HG03045 (cell line): Measurements from ENCODE around the gene ZDHHC9.
"Not testable (repeated sequence)": the region's sequence is repeated elsewhere in the genome, so short reads cannot be mapped to it uniquely, and the experiment has no call there.

Source experiments
- ATAC-seq: cut with Tn5 transposase; IDR thresholded peaks from one replicate; pipeline ENCODE4 v1.9.1; 2021; ENCODE audit warnings: mild to moderate bottlenecking, moderate library complexity; ENCODE audit not compliant: unreplicated experiment

The ZDHHC9 gene

DNA sequence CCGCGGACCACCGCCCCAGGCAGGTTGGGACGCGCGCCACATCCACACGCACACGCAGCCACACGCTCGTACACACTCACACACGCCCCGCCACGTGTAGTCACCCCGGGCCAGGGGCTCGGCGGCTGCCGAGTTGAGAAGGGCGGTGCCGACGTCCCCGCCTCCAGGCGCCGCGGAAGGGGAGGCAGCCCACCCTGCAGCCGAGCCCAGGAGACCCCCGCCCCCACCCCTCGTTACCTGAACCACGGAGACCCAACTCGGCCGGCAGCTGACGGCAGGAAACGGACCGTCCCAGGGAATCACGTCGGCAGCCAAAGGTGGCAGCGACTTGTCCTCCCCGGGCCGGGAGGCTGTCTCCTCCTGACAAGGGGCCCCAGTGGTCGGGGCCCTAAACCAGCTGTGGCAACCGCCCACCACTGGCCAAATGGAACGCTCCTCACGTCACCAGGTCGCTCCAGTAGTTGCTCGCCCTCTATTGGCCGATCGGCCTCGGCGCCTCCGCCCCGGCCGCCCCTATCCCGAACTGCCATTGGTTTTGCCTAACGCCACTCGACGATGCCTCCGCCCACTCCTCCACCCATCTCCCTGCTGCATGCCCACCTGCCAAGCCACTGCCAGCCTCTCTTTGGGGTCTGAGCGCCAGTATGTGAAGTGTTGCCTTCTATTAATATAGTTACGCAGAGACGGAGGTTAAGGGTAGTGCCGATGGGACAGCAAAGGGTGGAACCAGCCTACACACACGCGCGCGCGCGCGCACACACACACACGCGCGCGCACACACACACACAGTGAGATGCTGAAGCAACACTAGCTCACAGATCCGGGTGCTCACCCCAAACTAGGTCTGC is at the start of gene ZDHHC9:
ZDHHC9 (minus strand) TSS at position 428 of the 848 bp plus-strand sequence. CDS start 1,941 bp downstream, outside the sequence.
- peak; percentile 100 for ATAC-seq

DNA sequence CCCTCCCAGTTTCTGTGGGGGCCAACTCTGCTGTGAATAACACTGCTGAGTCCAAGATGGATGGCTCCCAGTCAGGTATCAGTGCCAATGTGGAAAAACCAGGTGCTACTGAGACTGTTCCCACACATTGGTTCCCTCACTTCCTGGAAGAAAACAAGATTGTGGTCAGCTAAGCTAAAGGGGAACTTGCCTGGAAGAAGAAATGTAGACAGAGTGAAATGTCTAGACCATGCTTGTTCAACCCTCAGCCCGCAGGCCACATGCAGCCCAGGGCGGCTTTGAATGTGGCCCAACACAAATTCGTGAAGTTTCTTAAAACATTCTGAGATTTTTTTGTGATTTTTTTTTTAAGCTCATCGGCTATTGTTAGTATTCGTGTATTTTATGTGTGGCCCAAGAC is 33.7 kb upstream of the ZDHHC9 start:
- ATAC-seq = no peak

DNA sequence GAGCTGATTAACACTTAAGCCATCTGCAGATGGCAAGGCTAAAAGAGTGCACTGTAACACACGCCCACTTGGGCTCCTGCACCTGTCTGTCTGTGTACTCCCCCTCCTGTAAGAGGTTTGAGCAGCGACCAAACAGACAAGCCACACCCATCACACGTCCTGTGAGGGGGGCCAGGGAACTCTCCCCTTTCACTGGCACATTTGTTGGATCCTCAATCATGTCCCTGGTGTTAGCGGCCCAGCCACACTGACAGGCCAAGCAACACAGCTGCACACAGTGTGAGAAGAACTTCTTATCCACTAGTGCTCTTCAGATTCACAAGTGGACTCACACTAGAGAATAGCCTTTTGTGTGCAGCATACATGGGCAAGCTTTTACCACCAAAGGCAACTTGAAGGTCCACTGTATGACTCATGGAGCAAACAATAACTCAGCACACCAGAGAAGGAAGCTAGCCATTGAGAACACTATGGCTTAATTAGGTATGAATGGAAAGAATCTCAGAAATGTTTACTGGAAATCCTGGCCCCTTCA is 33.2 kb upstream of the ZDHHC9 start:
- ATAC-seq = no peak

DNA sequence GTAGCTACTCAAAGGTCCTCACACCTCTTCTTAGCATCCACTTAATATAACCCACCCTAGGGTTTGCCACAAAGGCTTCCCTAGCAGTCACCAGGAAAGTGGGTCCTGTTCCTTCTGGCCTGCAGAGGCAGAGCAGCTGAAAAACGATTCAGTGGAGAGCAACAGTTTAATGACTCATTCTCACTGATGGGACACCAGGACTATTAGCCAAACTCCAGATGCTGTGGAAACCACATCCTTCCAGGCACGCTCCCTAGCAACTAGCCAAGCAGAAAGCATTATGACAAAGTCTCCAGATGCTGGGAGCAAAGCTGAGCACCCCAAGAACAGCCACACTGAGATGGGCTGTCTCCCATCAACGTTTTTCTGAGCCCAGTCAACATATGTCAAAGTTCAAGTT is 32.0 kb upstream of the ZDHHC9 start:
- no peak for ATAC-seq

DNA sequence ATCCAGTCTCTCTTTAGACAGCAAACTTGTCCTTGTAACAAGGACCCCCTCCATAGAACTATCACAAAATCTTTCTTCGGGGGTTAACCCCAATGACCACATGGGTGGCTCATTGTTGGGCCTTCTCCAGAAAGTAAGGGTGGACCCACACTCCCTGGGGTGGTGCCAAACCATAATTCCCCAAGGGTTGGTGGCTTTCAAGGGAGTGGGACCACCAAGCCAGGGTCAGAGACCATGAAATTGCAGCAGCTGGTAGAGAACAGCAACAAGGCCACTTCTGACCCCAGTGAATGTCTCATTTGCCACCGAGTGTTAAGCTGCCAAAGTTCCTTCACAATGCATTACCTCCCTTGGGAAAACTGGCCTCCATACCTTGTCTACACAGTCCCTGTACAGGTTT is 28.8 kb upstream of the ZDHHC9 start:
- no peak for ATAC-seq

DNA sequence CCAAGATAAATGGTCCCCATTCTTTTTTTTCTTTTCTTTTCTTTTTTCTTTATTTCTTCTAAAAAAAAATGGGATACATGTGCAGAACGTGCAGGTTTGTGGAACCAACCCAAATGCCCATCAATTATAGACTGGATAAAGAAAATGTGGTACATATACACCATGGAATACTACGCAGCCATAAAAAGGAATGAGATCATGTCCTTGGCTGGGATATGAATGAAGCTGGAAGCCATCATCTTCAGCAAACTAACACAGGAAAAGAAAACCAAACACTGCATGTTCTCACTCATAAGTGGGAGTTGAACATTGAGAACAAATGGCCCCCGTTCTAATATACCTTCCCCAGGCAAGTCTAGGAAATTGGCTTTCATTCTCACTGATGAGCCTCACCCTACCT is 22.6 kb upstream of the ZDHHC9 start:
- not testable (repeated sequence) for ATAC-seq

DNA sequence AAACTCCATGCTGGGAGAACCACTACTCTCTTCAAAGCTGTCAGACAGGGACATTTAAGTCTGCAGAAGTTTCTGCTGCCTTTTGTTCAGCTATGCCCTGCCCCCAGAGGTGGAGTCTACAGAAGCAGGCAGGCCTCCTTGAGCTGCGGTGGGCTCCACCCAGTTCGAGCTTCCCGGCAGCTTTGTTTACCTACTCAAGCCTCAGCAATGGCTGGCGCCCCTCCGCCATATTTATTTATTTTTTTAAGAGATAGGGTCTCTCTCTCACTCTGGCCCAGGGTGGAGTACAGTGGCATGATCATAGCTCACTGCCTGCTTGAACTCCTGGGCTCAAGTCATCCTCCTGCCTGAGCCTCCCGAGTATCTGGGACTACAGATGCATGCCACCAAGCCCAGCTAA is 15.4 kb upstream of the ZDHHC9 start:
- ATAC-seq = not testable (repeated sequence)

DNA sequence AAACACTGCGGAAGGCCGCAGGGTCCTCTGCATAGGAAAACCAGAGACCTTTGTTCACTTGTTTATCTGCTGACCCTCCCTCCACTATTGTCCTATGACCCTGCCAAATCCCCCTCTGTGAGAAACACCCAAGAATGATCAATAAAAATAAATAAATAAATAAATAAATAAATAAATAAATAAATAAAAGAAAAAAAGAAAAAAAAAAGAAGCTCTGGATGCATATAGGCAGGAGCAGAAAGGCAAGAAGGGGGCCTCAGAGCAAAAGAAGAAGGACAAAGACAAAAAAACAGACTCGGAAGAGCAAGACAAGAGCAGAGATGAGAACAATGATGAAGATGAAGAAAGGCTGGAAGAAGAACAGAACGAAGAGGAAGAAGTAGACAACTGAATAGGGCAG is 8.1 kb upstream of the ZDHHC9 start:
- ATAC-seq = not testable (repeated sequence)

DNA sequence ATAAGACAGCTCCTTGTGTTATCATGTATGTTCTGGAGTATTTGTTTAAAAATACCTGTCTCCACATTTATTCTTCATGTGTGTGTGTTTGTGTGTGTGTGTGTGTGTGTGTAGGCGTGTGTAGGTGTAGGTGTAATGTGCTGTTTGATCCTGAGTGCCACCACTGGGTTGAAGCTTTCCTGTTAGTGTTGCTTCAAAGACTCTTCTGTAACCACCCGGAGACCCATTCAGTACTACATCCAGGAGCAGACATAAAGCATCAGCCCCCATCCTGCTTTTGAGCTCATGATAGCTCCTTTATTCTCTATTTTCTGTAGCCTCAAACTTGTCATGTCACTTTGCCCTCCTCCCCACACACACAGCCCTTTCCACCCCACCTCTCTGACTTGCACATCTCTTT is 3.0 kb upstream of the ZDHHC9 start:
- no peak for ATAC-seq

DNA sequence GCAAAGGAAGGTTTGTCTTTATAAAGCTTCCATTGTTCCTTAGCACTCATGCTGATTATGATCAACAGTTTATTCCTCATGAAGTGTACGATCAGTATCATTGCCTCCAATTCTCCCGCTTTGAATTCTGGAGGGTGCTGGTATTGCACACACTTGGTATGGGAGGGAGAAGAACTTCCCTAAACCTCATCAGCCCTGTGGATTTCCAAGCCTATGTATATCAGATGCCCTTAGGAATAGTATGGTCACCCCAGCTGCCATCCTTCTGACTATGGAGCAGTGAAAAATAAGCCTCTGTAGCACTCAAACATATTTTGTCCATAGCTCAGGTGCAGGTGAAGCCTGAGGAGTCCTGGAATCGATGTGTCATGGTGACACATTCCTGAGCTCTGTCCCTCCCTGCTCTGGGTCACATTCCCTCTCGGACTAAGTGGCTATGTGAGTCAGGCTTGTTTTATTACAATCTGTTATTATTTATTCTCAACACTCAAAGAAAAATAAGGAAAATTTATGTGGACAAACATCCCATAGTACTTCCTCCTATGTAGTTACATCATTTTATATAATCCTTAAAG is 2.0 kb upstream of the ZDHHC9 start:
- no peak for ATAC-seq

DNA sequence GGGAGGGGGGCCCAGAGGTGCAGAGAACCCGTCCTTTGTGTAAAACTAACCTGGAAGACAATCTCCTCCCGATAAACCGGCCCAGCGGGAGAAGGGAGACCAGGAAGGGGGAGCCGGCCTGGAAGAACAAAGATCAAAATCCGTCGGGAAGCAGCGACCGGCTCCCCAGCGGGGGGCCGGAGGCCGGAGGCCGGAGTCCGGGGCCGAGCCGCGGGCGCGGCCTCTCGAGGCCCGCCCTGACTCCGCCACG is 552 bp downstream of the ZDHHC9 start:
- ATAC-seq = no peak

DNA sequence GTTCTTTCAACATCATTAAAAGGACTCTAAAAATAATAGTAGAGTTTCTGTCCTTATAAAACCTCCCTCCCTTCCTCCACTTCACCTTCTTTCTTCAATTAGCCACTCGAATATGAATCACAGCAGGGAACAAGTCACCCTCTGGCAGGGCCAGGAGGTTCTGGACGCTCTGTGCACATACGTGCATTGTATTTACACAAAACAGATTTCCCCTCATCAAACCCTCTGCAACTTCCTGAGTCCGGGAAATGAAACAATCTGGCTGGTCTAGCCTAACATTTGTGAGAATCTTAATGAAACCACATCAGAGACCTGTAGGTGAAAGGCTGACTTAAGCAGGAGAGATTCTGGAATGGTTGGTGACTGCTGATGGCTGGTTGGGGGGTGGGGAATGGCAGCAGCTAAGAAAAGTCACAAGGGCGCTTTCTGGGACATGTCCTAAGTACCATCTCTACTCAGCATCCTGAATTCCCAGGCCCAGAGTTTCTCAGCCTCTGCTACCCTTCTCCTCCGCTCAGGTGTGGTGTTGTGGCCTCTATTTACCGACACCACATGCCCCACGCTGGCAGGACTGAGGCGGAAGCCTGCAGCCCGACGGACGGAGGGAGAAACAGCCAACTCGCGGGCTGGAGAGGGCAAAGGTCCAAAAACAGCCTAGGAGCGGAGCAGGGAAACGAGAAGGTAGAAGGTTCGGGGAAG is 1.0 kb downstream of the ZDHHC9 start:
- ATAC-seq = no peak

DNA sequence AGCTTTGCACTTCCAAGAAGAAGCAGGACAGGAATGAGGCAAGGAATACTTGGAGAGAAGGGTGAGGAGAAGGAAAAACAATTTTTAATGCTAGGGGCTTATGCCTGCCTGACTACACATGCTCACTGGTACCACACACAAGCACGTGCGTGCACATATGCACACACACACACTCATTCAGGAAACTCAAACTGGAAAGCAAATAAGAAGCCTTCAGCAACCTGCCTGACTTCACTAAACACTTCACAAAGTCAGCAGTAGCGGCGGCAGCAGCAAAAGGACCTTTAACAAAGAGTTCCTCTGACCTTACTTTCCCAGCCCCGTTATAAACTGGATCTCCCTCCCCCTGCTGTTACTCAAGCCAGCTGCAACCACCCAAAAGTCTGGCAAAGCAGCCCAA is 3.3 kb downstream of the ZDHHC9 start:
- ATAC-seq = no peak

DNA sequence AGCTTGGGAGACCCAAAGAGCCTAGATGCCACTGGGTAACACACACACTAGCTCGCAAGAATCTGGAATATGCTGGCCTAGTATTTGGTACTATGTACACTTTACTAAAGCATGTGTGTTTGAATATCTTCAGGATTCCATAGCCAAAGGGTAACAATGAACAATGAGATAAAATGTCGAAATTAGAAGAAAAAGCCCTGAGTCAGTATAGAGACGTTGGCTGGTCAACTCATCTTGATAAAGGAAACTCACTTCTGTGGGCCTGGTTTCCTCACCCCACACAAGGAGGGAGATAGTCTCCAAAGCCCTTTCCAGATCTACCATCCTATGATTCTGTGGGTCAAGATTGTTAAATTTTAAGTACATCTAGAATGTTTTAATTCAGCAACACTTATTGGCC is 6.9 kb downstream of the ZDHHC9 start:
- ATAC-seq = no peak

DNA sequence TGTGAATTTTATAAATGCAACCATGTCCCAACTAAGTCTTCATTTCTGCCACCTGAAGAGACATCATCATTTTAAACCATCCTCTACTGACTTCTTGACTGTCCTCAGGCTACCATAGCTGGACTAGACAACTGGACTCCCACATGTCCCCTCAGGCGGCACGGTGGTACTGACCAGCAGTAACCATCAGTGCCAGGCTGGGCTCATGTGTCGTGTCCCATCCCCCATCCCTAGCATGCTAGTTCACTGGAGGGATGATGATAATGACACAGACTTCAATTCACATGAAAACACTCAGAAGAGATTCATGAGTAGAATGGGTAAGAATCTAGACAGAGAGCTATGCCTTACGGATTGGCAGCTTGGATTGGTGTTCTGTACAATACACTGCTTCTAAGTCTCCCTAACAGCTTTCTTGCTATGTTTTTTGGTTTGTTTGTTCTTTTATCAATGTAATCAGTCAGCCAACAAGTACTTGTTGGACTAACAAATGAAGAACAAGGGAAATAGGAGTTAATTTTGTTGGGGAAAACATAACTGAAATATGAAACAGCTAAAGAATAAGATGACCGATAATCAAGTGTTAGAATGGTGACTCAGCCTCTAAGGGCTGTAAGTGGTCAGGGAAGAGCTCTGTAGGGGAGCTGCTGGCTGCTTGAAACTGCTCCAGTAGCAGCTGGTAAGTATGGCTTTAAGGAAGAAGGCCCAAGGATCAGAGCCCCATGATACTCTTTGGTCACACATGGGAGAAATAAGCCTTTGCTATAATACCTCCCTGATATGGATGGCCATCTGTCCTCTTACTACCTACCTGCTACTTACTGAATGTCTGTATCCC is 10.3 kb downstream of the ZDHHC9 start:
- ATAC-seq = no peak

DNA sequence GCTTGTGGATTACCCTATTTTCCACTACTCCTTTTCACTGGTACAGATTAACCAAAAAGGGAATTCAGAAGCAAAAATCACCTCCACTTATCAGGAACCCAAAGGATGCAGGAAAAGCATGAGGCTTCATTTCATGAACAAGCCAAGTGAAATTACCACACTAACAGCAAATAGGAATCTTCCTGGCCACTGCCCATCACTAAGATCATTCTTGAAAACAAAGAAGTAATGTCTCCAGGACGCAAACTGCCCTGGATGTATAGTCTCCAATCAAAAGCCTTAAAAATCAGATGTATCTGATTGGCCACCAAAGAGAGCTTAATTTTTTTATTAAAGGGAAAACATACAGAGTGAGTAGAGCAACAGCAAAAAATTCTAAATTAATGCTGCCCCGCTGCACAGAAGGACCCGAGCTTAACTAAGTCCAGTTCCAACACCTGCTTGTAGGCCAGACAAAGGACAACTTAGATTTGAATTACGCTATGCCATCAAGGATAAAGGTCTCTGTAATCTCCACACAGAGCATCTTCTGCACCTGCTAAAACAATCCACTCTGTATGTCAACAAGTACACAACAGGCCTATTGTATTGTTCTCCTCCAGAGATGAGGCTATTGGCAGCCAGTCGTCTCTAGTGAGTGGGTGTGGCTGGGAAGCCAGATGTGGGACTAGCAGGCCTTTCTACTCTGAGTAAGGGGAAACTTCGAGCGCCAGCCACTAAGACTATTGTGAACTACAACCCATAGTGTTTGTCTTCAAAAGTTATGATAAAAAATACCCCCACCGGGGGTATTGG is 12.4 kb downstream of the ZDHHC9 start:
- ATAC-seq = no peak

DNA sequence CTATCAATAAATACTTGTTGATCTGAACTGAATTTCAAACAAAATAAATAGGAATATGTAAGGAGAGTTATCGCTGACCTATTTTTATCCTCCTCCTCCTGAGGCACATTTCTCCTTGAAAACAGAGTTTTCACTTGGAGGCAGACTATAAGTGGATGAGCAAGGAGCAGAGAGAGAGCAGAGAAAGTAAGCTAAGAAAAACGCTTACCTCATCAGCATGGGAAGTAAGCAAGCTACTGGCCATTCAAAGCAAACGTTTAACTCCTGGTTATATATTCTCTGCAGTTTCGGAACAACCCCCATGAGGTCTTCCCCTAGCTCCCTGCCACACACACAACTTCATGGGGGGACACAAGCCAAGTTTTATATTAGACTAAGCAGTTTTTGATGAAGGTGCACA is 13.2 kb downstream of the ZDHHC9 start:
- no peak for ATAC-seq

DNA sequence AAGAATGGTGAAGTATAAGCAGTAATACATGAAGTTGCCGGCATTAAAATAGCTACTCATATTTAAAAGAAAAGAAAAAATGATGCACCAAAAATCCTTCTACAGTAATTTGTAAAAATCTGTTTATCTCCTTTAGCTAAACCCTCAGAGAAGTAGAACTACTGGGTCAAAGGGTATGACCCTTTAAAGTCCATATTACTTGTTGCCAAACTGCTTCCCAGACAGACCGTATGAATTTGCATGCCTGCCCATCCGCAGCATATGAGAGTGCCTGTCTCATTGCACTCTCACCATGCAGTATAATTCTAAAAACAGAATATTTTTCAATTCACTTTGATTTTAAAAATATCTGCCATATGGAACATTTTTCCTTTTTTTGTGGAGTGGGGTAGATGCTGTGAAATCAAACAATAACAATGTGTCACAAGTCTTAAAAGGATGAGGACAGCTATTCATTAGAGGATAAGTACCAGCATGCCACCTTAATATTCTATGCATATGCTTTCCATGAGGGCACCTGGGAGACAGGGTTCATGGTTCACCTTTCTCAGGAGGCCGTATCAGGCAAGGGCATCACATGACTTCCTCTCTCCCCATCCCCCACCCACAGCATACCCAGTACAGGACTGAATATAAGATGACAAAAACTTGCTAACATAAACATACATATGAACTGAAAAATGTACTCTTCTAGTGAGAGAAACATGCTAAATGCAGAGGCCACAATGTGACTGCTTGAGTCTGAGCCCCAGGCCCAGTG is 17.8 kb downstream of the ZDHHC9 start:
- ATAC-seq = no peak

DNA sequence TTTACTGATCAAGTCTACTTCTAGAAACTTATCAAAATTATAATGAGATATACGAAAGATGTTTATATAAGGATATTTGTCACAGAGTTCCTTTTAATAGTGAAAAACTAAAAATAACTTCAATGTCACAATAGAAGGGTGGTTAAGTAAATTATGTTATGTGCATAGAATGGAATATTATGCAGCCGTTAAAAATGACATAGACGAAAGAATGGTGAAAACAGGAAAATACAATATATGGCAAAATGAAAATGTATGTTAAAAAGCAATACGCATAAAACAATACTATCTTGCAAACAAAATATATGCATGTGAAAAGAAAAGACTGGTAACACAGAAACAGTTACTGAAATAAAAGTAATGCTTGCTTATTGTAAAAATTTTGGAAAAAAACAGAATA is 19.1 kb downstream of the ZDHHC9 start:
- no peak for ATAC-seq

DNA sequence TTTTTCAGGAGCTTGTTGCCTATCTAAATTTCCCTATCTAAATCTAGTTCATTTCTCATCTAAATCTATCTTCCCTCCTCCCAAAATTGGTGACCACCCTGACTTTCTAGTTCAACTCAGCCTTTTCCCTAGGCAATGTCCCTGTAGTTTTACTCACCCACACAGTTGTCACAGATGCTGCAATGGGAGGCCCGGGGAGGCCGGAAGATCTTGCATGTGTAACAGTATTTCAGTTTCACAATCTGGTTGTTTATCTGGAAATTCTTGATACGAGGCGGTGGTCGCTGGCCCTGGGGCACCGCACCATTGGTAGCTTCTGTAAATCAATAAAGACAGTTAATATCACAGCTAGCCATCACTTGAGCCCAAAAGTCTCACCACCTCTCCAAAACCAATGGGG is 20.2 kb downstream of the ZDHHC9 start:
- ATAC-seq = no peak
